SIG-M5 (cell line): ENCODE results near the gene IDE.
"Not testable (repeated sequence)": the region's sequence is repeated elsewhere in the genome, so short reads cannot be mapped to it uniquely, and the experiment has no call there.

Experiments used
- DNase-seq: peaks from one replicate; lab custom pipeline; 2025; lab: John Stamatoyannopoulos, UW

IDE gene

DNA sequence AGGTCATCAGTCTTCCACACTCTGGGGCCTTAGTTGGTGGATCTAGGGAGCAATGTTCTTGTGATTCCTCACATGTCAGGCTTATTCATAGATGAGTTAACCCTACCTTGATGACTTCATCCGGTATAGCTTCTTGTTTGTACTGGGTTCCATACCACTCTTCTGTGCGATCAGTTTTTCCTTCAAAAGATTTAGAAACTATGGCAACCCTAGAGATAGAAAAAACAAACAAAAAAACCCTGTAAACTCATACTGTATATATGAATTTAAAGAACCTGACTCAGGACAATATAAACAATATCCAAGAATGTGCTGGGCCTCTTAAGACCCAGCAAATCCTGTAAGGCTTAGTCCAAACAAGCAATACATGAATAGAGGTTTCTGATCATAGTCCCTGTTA, 83.5 kb downstream of the IDE start:
- DNase-seq: no peak

DNA sequence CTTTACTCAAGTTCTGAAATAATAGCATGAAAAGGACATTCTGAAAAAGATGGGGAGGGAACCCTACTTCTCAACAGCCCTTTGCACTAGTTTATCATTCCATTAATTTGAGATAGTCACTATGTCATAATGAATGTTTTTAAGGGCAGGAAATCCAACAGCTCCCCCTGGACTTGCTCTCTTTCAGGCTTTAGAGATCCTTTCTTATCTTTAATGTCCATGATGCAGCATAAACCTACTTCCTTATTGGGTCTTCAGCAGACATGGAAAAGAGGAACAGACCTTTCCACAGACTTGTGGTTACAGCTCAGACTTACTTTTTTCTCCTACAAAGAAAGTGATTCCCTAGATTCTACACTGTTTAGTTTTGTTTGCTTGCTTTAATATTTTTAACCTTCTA, 87.3 kb downstream of the IDE start:
- DNase-seq: peak; percentile 65

DNA sequence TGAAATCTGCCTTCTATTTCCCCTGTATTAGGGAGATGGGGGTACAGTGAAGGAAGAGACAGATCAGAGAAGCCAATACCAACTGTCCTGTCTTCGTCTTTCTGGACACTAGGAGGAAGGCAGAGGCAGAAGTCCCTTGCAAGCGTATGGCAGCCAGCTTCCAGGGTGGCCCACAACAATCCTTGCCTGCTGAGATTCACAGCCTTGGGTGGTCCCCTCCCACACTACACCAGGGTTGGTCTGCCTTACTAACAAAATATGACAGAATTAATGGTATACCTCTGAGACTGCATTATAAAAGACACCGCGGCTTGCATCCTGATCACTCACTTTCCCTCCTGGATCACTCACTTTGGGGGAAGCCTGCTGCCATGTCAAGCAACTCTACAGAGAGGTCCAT, 90.4 kb downstream of the IDE start:
- DNase-seq: no peak

DNA sequence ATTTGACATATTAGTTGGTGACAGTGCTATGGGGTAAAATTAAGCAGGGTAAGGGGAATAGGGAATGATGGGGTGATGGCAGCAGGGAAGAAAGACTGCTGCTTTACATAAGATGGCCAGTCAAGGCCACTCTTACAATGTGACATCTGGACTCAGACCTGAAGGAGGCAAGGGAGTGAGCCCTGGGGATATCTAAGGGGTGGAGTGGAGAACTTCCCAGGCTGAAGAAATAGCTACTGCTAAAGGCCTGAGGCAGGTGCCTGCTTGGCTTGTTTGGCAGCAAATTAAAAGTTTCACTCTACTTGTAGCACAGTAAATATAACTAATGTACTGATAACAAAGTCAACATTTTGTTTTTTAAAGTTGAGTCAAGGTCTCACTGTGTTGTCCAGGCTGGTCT, 93.5 kb downstream of the IDE start:
- no peak for DNase-seq

DNA sequence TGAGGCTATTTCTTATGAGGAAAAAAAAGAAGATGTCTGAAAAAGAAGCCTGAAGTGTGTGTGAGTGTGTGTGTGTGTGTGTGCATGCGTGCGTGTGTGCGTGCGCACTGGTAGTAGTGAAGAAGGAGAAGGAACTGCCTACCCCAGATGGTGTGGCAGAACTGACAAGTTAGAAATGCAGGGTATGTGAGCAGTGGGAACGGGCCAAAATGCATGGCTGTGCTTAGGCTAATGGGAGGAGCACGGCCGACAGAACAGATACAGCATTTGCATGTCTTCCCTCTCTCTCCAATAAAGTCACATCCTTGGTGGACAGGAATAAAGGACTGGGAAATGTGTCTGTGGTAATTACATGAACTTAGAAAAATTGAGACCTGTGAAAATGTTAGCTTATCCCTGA, 94.3 kb downstream of the IDE start:
- DNase-seq: no peak

DNA sequence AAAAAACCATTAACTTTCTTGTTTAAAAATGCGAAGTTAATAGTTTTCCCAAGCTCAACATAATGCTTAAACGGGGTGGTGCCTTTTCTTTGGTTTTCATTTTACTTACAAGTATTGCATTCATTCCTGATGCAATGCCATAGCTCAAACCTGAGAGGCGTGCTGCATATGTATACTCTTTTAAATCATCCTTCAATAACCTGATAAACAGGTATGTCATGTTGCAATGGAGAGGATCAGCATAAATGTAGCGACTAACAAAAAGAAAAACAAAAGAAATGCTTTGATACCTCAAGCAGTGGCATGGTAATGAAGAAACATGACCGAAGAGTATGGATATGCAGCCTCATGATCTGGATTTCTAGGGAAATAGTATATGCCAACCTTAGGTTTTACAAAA, 95.4 kb downstream of the IDE start:
- no peak for DNase-seq

DNA sequence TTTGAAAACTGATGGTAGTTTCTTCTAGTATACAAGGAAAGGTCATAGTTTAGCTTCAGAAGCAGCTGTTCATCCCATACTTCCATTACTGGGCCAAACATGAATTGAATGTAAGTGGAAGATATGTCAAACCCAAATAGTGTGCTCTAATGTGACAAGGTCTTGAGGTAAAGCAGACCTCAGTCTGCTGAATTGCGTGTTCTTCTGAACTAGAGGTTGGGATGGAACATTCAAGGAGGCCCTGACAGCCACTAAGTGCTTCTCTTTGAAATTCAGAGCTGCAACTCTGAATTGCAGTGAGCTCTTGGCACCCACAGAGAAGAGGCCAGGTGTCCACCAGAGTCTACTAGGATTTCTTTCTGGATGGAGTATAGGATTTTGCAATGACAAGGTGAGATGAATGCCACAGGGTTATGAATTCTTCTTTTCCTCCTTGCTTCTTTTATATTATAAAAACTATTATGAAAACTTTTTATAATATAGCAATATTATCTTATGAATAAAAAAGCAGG, 98.5 kb downstream of the IDE start:
- no peak for DNase-seq

DNA sequence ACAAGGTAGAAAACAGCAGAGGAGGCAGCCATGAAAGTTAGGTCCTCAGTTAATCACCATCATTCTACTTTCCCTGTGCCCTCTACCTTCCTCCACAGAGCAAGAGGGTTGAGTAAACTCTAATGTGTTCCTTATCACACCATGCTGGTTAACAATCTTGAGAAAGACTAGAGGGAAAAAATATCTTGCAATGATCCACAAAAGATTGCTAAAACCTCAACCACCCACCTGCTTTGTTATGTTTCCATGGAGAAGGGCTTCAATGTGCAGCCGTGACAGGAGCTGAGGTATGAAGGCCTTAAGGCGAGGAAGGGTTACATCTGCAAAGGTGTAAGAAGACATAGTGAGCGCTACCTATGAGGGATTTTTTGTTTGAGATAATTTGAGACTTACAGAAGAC, 103.9 kb downstream of the IDE start:
- no peak for DNase-seq

DNA sequence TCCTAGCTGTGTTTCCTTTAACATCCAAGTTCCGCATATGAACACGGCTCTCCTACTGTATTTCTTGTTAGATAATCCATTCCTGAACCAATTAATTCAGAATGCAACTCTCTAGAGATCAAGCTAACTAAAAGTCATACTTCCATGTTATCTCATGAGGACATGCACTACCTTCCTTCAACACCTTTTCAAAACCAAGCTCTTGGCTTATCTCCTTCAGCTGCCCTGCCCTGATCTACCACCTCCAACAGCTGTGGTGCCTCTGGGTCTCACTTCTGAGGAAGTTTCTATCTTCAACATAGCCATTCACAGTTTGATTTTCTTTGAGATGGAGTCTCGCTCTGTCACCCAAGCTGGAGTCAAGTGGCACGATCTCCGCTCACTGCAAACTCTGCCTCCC, 109.5 kb downstream of the IDE start:
- no peak for DNase-seq

DNA sequence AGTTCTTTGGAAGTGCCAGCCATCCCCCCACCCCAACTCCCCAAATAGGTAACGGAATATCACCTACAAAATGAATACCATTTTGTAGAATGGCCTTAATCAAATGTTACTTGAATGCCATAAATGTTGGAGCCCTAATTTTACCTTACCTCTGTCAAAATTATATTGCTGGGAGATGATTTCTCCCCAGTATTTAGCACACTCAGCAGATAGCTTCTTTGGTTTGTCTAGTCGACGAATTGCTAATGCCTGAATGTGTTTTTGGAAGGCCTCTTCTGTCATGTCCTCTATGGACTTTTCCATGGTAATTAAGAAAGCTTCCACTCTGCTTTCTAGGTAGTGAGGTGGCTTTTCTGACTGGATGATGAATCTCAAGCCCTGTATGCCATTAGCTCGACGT, 110.3 kb downstream of the IDE start:
- DNase-seq: no peak

DNA sequence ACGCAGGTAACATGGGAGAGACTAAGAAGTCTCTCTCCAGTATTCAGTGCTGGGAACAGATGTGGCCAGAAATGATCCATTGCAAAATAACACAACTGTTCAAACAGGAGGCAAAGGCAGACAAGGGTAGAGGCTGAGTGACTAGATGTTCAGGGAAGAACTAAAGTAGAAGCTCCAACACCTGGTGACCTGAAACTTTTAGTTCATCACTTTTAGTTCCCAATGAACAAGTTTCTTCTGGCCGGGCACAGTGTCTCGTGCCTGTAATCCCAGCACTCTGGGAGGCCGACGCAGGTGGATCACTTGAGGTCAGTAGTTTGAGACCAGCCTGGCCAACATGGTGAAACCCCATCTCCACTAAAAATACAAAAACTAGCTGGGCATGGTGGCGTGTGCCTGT, 118.9 kb downstream of the IDE start:
- DNase-seq: not testable (repeated sequence)

DNA sequence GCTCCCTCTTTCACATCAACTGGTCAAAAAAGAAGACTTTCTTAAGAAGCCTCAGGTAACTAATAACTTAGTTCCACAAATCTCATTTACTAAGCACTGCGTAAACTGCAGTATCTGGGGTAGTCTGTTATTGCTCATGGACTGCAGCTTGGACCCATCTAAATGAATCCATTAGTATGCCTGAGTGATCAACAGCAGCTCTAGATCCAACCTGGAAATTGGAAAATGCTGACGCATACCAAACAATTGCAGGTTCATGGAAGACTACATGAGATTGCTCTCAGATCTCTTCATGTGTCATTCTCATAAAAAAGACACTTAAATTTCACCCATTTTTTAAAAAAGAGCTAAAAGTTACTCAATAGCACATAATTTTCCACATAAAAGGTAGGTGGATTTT, 121.6 kb downstream of the IDE start:
- DNase-seq: no peak

DNA sequence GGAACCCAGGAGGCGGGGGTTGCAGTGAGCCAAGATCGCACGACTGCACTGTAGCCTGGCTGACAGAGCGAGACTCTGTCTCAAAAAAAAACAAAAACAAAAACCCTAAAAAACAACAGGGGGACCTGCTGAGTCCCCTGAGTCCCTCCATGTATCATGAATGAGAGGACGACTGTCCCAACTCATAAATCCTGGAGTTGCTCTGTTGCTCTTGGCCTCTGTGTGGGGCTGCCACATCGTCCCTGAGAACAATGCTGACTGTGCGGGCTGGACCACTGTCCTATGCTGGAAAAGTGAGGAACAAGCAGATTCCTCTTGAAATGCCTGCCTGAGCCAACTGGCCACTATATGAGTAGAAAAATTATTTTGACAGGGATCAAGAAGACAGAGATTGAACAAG, 122.5 kb downstream of the IDE start:
- no peak for DNase-seq

DNA sequence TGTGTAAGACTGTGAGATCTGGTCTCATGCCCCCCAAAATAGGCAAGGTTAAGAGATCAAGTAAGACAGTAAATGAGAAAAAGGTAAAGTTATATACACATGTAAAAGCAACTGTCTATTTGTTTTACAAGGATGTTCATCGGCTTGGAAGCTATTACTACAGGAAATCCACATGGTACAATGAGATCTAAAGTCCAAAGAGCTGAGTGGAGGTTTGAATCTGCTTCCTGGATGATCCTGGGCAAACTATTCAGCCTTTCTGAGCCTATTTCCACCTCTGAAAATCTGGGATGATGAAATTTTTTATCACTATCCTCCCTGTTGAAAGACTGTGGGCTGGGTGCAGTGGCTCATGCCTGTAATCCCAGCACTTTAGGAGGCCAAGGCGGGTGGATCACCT, 123.0 kb downstream of the IDE start:
- no peak for DNase-seq

DNA sequence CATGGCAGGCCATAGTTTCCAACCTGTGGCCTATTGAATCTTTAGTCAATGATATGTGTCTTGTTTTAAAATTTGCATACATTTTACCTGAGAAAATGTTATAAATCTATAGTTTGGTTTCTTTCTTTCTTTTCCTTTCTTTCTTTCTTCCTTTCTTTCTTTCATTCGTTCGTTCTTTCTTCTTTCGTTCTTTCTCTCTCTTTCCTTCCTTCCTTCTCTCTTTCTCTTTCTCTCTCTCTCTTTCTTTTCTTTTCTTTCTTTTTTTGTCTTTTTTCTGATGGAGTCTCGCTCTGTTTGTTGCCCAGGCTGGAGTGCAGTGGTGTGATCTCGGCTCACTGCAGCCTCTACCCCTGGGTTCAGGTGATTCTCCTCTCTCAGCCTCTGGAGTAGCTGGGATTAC, 133.3 kb downstream of the IDE start:
- DNase-seq: no peak

DNA sequence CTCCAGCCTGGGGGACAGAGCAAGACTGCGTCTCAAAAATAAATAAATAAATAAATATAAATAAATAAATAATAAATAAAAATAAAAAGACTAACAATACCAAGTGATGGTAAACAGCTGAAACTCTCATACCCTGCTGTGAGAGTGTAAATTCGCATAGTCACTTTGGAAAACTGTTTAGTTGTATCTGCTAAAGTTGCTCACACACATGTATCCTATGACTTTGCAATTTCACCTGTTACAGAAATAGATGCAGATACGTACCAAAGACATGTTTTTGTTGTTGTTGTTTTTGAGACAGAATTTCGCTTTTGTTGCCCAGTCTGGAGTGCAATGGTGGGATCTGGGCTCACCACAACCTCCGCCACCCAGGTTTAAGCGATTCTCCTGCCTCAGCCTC, 135.7 kb downstream of the IDE start:
- no peak for DNase-seq

DNA sequence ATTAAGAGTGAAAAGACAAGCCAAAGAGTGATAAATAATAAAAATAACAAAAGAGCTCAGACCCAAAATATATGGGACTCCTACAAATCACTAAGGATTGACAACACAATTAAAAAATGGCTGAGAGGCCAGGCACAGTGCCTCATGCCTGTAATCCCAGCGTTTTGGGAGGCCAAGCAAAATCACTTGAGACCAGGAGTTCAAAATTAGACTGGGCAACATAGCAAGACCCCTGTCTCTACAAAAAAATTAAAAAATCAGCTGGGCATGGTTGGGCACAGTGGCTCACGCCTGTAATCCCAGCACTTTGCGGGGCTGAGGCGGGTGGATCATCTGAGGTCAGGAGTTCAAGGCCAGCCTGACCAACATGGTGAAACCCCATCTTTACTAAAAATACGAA, 137.3 kb downstream of the IDE start:
- DNase-seq: no peak

DNA sequence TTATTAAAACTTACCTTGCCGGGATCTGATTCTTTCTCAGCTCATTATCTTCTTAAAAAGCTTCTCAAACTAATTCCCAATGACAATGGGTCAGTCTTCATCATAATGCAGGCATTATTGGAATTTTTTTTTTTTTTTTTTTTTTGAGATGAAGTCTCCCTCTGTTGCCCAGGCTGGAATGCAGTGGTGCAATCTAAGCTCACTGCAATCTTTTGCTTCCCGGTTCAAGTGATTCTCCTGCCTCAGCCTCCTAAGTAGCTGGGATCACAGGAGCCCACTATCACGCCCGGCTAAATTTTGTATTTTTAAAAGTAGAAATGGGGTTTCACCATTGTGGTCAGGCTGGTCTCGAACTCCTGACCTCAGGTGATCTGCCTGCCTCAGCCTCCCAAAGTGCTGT, 137.8 kb downstream of the IDE start:
- not testable (repeated sequence) for DNase-seq

DNA sequence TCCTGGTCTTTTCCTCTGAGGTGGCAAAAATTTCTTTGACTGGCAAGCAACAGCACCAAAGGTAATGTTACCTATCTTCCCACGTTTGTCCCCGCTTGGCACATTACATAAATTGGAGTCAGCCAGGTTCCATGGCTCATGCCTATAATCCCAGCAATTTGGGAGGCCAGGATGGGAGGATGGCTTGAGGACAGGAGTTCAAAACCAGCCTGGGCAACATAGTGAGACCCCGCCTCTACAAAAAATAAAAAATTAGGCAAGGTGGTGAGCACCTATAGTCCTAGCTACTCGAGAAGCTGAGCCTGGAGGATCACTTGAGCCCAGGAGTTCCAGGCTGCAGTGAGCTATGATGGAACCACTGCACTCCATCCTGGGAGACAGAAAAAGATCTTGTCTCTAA, 139.5 kb downstream of the IDE start:
- no peak for DNase-seq

DNA sequence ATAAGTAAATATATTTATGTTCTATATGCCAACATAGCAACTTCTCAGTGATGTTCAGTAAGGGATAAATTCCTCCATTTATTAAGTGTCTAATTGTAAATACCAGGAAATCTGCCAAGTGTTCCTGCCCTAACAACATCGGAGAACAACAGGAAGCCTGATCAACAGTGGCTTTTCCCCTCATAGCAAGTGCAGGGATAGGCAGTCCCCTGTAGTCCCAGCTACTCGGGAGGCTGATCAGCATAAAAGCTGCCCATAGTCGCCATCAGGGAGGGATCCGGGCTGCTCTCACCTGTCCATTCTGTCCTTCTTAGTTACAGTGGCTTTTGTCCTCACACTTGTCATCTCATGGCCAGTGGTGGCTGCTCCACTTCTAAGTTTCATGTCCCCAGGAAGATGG, 141.3 kb downstream of the IDE start:
- no peak for DNase-seq

DNA sequence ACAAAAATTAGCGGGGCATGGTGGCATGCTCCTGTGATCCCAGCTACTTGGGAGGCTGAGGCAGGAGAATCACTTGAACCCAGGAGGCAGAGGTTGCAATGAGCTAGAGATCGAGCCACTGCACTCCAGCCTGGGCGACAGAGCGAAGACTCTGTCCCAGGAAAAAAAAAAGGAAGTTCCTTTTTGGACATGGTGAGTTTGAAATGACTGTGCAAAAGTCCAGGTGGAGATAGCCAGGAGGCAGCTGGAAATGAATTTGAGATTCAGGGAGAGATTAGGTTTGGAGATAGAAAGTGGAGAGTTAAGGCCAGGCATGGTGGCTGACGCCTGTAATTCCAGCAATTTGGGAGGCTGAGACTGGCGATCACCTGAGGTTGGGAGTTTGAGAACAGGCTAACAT, 143.8 kb downstream of the IDE start:
- no peak for DNase-seq

DNA sequence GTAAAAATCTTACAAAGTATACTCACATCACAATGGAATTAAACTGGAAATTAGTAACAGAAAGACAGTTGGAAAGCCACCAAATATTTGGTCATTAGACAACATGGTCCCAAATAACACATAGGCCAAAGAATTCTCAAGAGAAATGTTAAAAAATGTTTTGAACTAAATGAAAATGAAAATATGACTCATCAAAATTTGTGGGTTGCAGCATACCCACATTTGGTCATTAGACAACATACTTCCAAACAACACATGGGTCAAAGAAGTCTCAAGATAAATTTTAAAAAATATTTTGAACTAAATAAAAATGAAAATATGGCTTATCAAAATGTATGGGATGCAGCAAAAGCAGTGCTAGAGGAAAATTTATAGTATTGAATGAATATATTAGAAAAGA, 152.3 kb downstream of the IDE start:
- no peak for DNase-seq

DNA sequence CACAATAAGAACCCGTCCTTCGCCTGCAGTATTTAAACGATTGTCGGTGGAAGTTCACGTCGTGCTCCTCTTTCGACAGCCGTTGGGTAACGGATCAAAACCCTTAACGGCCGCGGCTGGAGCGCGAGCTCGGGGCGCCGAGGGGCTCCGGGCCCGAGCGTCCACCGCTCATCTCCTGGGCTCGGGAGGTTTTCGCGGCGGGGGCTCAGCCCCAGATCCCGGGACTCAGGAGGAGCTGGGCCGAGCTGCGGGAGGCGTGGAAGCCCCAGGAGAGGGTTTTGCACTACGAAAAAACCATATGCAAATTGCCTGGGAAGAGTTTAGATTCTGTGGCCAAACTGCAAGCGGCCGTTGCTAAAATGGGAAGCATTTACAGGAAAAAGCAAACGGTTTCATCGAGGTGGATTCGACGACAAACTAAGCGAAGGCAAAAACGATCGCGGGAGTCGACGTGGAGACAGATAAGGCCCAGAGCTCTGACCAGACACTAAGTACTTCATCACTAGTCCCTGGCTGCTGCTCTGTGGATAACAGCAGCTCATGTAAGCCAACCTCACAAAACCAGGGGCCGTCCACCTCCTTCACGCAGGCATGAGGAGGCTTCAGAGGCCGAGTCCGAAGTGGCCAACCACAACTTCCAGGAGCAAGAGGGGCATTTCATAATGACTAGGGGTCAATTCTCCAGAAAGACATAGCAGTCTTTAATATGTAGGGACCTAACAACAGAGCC, 153.2 kb downstream of the IDE start:
- DNase-seq: no peak

DNA sequence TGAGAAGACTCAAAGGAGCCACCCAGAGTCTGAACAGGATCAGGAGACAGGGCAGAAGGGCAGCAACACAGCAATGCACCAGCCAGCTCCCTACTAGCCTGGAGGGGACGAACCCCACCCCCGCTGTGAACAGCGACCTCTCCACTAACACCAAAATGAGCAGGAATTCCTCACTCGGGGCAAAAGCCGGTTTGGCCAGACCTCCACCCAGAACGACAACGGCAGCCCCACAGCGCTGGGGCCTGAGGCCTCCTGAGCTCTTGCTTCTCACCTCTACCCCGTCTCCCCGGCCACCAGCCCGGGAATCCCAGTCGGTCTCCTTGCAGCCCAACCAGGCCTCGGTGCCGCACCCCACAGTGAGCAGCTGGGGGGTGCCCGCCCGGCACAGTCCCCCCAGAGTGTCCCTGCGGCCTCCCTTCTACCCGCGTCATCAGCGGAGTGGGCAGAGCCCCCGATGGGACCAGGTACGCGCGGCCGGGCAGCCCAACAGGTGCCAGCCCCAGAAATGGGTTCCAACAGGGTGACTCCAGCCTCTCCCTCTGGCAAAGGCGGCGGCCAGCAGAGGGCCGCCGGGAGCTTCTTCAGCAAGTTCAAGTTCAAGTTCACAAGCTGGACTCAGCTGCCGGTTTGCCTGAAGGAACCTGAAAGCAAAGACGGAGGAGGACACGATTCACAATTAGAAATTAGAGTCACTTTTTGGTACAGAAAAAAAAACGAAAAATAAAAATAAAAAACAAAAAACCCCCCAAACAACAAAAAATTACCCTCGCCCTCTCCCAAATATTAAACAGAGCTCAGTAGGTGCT, 153.9 kb downstream of the IDE start:
- DNase-seq: no peak
